ENCODE data around the gene LBP. TPM values are rescaled to one million over a fixed set of nuclear protein-coding genes. Genes with fewer than 3 reads are reported as not detected.

The LBP gene
- total RNA-seq, 2 donors from 2014 or later = 0.54 to 1.7 TPM

- peaks cover 0 to 6% of the 10 kb centered on the region in 2 donors for H3K4me1 ChIP-seq (ENCODE audit: control insufficient read depth in 1 of 2, low read depth in 2 of 2)
- ATAC-seq (ENCODE audit: insufficient number of reproducible peaks, low FRiP score, low read depth) (no peak), DNase-seq (ENCODE audit: low spot score) (no peak)
- H3K27me3 ChIP-seq (replicated peaks; ENCODE audit: insufficient read depth) = no peaks in the 10 kb centered on the region
- H3K9me3 ChIP-seq = no peaks in the 10 kb centered on the region
- TF ChIP-seq CTCF (IDR thresholded peaks at IDR 0.05) = no peak
- no peaks in the 10 kb centered on the region for H3K36me3 ChIP-seq
- no peak overlapping the region for H3K27ac ChIP-seq
- no peak overlapping the region for H3K4me3 ChIP-seq
Measured at GRCh38 chr20:38344107-38344701, 2.1 kb upstream of the LBP start.

GRCh38 chr20:38345643-38346042 is 639 bp upstream of the LBP start:
- no peak for TF ChIP-seq CTCF (IDR thresholded peaks at IDR 0.05)
- Histone ChIP-seq H3K36me3 (no peaks in the 10 kb centered on the region), H3K4me1 (ENCODE audit: control insufficient read depth in 1 of 2, low read depth in 2 of 2) (no peaks in the 10 kb centered on the region)

GRCh38 chr20:38346741-38347140 is 459 bp downstream of the LBP start:
- TF ChIP-seq CTCF (IDR thresholded peaks at IDR 0.05) = no peak
- H3K4me3 ChIP-seq = no peak overlapping the region
- no peaks in the 10 kb centered on the region for H3K4me1 ChIP-seq (ENCODE audit: control insufficient read depth in 1 of 2, low read depth in 2 of 2)
- no peaks in the 10 kb centered on the region for H3K36me3 ChIP-seq
- no peaks in the 10 kb centered on the region for H3K9me3 ChIP-seq
- H3K27ac ChIP-seq = no peak overlapping the region
- no peaks in the 10 kb centered on the region for H3K27me3 ChIP-seq (replicated peaks; ENCODE audit: insufficient read depth)
- ATAC-seq (ENCODE audit: insufficient number of reproducible peaks, low FRiP score, low read depth) (no peak), DNase-seq (ENCODE audit: low spot score) (no peak)

More at GRCh38 chr20:38345643-38346042, 639 bp upstream of the LBP start:
- H3K27ac ChIP-seq = no peak overlapping the region
- no peak for ATAC-seq (ENCODE audit: insufficient number of reproducible peaks, low FRiP score, low read depth)
- H3K27me3 ChIP-seq (replicated peaks; ENCODE audit: insufficient read depth) = no peaks in the 10 kb centered on the region
- no peak for DNase-seq (ENCODE audit: low spot score)
- H3K9me3 ChIP-seq = no peaks in the 10 kb centered on the region
- H3K4me3 ChIP-seq = no peak overlapping the region

- no peak for ATAC-seq (ENCODE audit: insufficient number of reproducible peaks, low FRiP score, low read depth)
- H3K9me3 ChIP-seq = no peaks in the 10 kb centered on the region
- no peak for DNase-seq (ENCODE audit: low spot score)
- H3K36me3 ChIP-seq = no peaks in the 10 kb centered on the region
- H3K27ac ChIP-seq = no peak overlapping the region
- no peaks in the 10 kb centered on the region for H3K4me1 ChIP-seq (ENCODE audit: control insufficient read depth in 1 of 2, low read depth in 2 of 2)
- no peaks in the 10 kb centered on the region for H3K27me3 ChIP-seq (replicated peaks; ENCODE audit: insufficient read depth)
- no peak for TF ChIP-seq CTCF (IDR thresholded peaks at IDR 0.05)
- no peak overlapping the region for H3K4me3 ChIP-seq
Measured at GRCh38 chr20:38349856-38350255, 3.6 kb downstream of the LBP start.

- DNase-seq (ENCODE audit: low spot score) = no peak
- ATAC-seq (ENCODE audit: insufficient number of reproducible peaks, low FRiP score, low read depth) = no peak
- Histone ChIP-seq H3K27me3 (replicated peaks; ENCODE audit: insufficient read depth) (no peaks in the 10 kb centered on the region), H3K9me3 (no peaks in the 10 kb centered on the region), H3K36me3 (no peaks in the 10 kb centered on the region), H3K27ac (no peak overlapping the region), H3K4me3 (no peak overlapping the region), H3K4me1 (ENCODE audit: control insufficient read depth in 1 of 2, low read depth in 2 of 2) (no peaks in the 10 kb centered on the region)
- no peak for TF ChIP-seq CTCF (IDR thresholded peaks at IDR 0.05)
Measured at GRCh38 chr20:38350879-38351775, 4.8 kb downstream of the LBP start.
